Tibial nerve (tissue), 4 donors: ENCODE results near the gene TBC1D8B. TPM values are rescaled to one million over a fixed set of nuclear protein-coding genes. Genes with fewer than 3 reads are reported as not detected.

Experiments used
- DNase-seq, 2 donors: peaks; one replicate each; pipeline ENCODE4 v3.0.0-alpha.2; 2019; ENCODE audit warnings: low spot score in 2 of 2
- H3K27ac ChIP-seq, 4 donors: fragments of 200-600 bp; sonication (generic) in 3 of 4; one replicate each; pipeline ENCODE4 v1.5.1; 2017 to 2019; ENCODE audit warnings: mild to moderate bottlenecking in 1 of 4
- H3K27me3 ChIP-seq, 2 donors: fragments of 200-600 bp; sonication (generic) in 1 of 2; one replicate each; pipeline versions ENCODE4 v1.5.1 to v1.6.0; 2017 to 2019
- H3K36me3 ChIP-seq, 3 donors: fragments of 200-600 bp; sonication (generic); one replicate each; pipeline ENCODE4 v1.5.1; 2018 to 2019
- H3K4me1 ChIP-seq, 4 donors: fragments of 200-600 bp; sonication (generic) in 3 of 4; one replicate each; pipeline ENCODE4 v1.5.1; 2017 to 2019
- H3K4me3 ChIP-seq, 4 donors: fragments of 200-600 bp; sonication (generic) in 3 of 4; one replicate each; pipeline ENCODE4 v1.5.1; 2017 to 2019; ENCODE audit warnings: mild to moderate bottlenecking in 1 of 4, moderate library complexity in 1 of 4
- H3K9me3 ChIP-seq, 4 donors: fragments of 200-600 bp; sonication (generic) in 3 of 4; one replicate each; pipeline ENCODE4 v1.5.1; 2017 to 2019
- EP300 ChIP-seq, 2 donors: sonication (generic); formaldehyde crosslinking; IDR thresholded peaks; one replicate each; pipeline ENCODE4 v1.6.1; 2017; ENCODE audit warnings: antibody characterized with exemption in 2 of 2, mild to moderate bottlenecking in 1 of 2
- POLR2A ChIP-seq, 2 donors: fragments of 450-650 bp; IDR thresholded peaks; one replicate each; pipeline ENCODE4 v1.6.1; 2017; ENCODE audit warnings: antibody characterized with exemption in 2 of 2, mild to moderate bottlenecking in 2 of 2, moderate library complexity in 2 of 2
- WGBS, 2 donors: methylation state at CpG; one replicate each; pipeline ENCODE4 v1.1.5; 2018; 5-methylcytosine and 5-hydroxymethylcytosine counted together
- total RNA-seq, 4 donors: library from RNA; depleted of rRNA; stranded (reverse); fragments of >200 nt; gene quantifications; one replicate each; pipeline ENCODE4 v1.1.0, GENCODE V29; 2016
- TF ChIP-seq, protein P1 (sequence below), 5 experiments: fragments of 200-600 bp in 3 of 5; fragments of 450-650 bp in 2 of 5; sonication (generic) in 3 of 5; IDR thresholded peaks; one replicate each; pipeline ENCODE4 v1.5.1; 2016 to 2019; ENCODE audit warnings: antibody characterized with exemption in 5 of 5, mild to moderate bottlenecking in 3 of 5, moderate library complexity in 2 of 5

TBC1D8B gene
- total RNA-seq, 4 donors from 2014 or later: 8.1 to 16.7 (median 10.4) TPM

- Histone ChIP-seq H3K4me3 (no peak overlapping the region), H3K27me3 (no peaks in the 10 kb centered on the region), H3K4me1 (peaks cover 0 to 8% (median 0%) of the 10 kb centered on the region in 4 donors), H3K27ac (no peak overlapping the region), H3K9me3 (no peaks in the 10 kb centered on the region), H3K36me3 (no peaks in the 10 kb centered on the region)
- TF ChIP-seq POLR2A (IDR thresholded peaks at IDR 0.05) (no peak), EP300 (IDR thresholded peaks at IDR 0.05) (no peak)
- TF ChIP-seq, protein P1, sequence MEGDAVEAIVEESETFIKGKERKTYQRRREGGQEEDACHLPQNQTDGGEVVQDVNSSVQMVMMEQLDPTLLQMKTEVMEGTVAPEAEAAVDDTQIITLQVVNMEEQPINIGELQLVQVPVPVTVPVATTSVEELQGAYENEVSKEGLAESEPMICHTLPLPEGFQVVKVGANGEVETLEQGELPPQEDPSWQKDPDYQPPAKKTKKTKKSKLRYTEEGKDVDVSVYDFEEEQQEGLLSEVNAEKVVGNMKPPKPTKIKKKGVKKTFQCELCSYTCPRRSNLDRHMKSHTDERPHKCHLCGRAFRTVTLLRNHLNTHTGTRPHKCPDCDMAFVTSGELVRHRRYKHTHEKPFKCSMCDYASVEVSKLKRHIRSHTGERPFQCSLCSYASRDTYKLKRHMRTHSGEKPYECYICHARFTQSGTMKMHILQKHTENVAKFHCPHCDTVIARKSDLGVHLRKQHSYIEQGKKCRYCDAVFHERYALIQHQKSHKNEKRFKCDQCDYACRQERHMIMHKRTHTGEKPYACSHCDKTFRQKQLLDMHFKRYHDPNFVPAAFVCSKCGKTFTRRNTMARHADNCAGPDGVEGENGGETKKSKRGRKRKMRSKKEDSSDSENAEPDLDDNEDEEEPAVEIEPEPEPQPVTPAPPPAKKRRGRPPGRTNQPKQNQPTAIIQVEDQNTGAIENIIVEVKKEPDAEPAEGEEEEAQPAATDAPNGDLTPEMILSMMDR (IDR thresholded peaks at IDR 0.05): no peak
- WGBS, 2 donors: 86 to 100% methylated on average over 2 of the region's 2 CpGs
- DNase-seq: no peak
Measured at GRCh38 chrX:106902684-106903083, 100.2 kb downstream of the TBC1D8B start.

GRCh38 chrX:106903291-106903824, 100.9 kb downstream of the TBC1D8B start, which contains the start of gene RIPPLY1:
Gene RIPPLY1, minus strand, starts transcription at chrX:106903341. Its CDS starts 54 bp downstream, at chrX:106903287.
- H3K27ac ChIP-seq: peak within 1 kb of the TSS in 2 of 4 donors; percentile 8 to 29

DNA sequence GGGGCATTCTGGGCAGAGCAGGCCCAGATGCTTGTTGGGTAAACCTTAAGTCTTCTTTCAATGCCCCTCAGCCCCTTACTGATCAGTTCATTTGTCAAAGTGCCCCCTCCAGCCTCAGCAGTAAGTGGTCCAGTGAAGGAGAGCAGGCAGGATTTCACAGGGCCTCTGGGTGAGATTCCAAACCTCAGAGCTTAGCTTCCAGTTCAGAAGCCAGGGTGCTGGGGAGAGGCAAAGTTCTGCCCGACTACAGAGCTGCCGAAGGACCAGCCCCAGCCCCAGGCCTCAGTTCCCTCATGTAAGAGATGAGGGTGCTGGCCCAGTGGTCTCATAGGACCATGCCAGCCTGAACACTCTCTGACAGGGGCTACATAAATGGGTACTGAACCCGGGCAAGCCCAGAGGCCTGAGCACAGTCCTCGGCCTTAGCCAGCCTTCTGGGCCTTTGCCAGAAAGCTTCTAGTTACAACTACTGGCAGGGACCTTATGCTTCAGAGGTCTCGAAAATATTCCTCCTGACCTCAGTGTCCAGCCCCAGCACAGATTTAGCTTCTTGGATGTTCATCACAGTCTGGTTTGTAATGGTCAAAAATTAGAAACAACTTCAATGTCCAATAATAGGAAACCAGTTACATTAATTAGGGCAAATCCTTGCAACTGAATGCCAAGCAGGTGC, 101.5 kb downstream of the TBC1D8B start:
- no peaks in the 10 kb centered on the region for H3K27me3 ChIP-seq
- no peaks in the 10 kb centered on the region for H3K36me3 ChIP-seq
- TF ChIP-seq, protein P1 (IDR thresholded peaks at IDR 0.05): no peak
- TF ChIP-seq EP300 (IDR thresholded peaks at IDR 0.05): no peak
- no peak for TF ChIP-seq POLR2A (IDR thresholded peaks at IDR 0.05)
- DNase-seq: no peak
- H3K4me3 ChIP-seq: no peak overlapping the region
- no peaks in the 10 kb centered on the region for H3K9me3 ChIP-seq
- peak overlapping the region in 2 of 4 donors; percentile 8 to 29 for H3K27ac ChIP-seq
- WGBS, 2 donors: 64% methylated on average over 5 of the region's 5 CpGs; no CpG with 5 or more reads in 1 of the 2 donors
- H3K4me1 ChIP-seq: peaks cover 0 to 8% (median 0%) of the 10 kb centered on the region in 4 donors

More at GRCh38 chrX:106903291-106903824, 100.9 kb downstream of the TBC1D8B start, which contains the start of gene RIPPLY1:
- Histone ChIP-seq H3K27me3 (no peaks in the 10 kb centered on the region), H3K36me3 (no peaks in the 10 kb centered on the region), H3K9me3 (no peaks in the 10 kb centered on the region), H3K4me1 (peaks cover 0 to 8% (median 0%) of the 10 kb centered on the region in 4 donors), H3K4me3 (no peak within 1 kb of the TSS)
- WGBS, 2 donors: 75% methylated on average over 1 of the region's 1 CpG
- TF ChIP-seq POLR2A (IDR thresholded peaks at IDR 0.05) (no peak), EP300 (IDR thresholded peaks at IDR 0.05) (no peak)
- TF ChIP-seq, protein P1 (IDR thresholded peaks at IDR 0.05): no peak
- DNase-seq: no peak

DNA sequence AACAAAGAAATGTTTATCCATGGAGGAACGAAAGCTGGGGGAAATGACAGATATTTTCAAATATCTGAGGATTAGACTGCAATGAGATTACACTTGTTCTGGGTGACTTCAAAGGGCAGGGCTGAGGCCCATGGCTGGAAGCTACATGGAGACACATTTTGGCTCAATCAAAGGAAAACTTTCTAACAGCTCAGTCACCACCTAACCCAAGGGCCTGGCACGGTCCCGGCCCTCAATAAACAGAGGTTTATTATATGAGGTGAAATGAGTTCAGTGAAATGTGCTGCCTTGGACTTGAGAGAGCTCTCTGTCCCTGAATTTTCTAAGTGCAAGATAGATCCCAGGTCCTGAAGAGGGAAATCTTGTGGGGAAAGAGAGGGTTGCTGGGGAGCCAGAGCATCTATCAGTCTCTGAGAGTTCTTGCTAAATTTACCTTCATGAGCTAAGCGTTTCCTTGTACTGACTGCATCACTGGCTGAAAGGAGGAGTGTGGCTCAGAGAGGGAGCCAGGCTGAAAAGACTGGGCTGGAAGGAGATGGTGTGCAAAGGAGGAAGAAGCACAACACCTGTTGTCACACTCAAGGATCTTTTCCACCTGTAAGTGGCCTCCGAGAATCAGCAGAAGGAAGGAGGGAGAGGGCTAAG, 102.7 kb downstream of the TBC1D8B start:
- TF ChIP-seq POLR2A (IDR thresholded peaks at IDR 0.05): no peak
- no peak for TF ChIP-seq EP300 (IDR thresholded peaks at IDR 0.05)
- TF ChIP-seq, protein P1 (IDR thresholded peaks at IDR 0.05): no peak
- no peak overlapping the region for H3K27ac ChIP-seq
- 49 to 66% methylated on average over 5 of the region's 5 CpGs for WGBS, 2 donors
- H3K9me3 ChIP-seq: no peaks in the 10 kb centered on the region
- H3K4me3 ChIP-seq: no peak overlapping the region
- H3K36me3 ChIP-seq: no peaks in the 10 kb centered on the region
- H3K4me1 ChIP-seq: peaks cover 0 to 8% (median 0%) of the 10 kb centered on the region in 4 donors
- no peaks in the 10 kb centered on the region for H3K27me3 ChIP-seq
- no peak for DNase-seq

DNA sequence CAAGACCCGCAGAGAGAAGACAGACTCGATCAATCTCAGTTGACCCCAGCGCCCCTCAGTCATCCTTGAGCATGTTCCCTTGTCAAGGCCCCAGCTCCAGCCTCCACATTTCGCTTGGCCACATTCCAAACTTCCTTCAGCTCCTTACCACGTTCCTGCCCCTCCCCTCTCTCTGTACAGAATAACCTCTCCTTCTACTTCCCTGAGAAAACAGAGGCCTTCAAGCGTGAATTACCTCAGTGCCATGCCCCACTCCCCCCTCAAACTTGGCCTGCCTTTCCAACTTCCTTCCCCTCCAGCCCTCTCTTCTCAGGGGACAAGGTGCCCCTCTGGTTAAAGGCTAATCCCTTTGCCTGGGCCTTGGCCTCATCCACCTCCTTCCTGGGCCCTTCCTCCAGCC, 103.9 kb downstream of the TBC1D8B start:
- 53 to 63% methylated on average over 6 of the region's 6 CpGs for WGBS, 2 donors
- no peaks in the 10 kb centered on the region for H3K27me3 ChIP-seq
- no peaks in the 10 kb centered on the region for H3K36me3 ChIP-seq
- TF ChIP-seq POLR2A (IDR thresholded peaks at IDR 0.05): no peak
- TF ChIP-seq, protein P1 (IDR thresholded peaks at IDR 0.05): no peak
- TF ChIP-seq EP300 (IDR thresholded peaks at IDR 0.05): no peak
- no peak for DNase-seq
- peaks cover 0 to 8% (median 0%) of the 10 kb centered on the region in 4 donors for H3K4me1 ChIP-seq
- H3K4me3 ChIP-seq: no peak overlapping the region
- no peak overlapping the region for H3K27ac ChIP-seq
- no peaks in the 10 kb centered on the region for H3K9me3 ChIP-seq
